Activated T-helper 1 cell treated with anti-CD3 and anti-CD28 coated beads, Interleukin-2, amount 50 U/mL, for 16 hours (primary cell): Measurements from ENCODE around the gene MAFF.

Source experiments
- DNase-seq, 2 donors: peaks; one replicate each; pipeline ENCODE4 v3.0.0-alpha.2; 2020; ENCODE audit warnings: low read depth in 1 of 2, low spot score in 1 of 2

The MAFF gene

GRCh38 chr22:38246046-38246658 is 44.4 kb downstream of the MAFF start:
- no peak for DNase-seq

- no peak for DNase-seq
These were observed 44.9 kb downstream of the MAFF start for GRCh38 chr22:38246692-38247091.

- DNase-seq, result no peak
These were observed 45.9 kb downstream of the MAFF start for GRCh38 chr22:38247713-38248112.

- no peak for DNase-seq
These were observed 46.5 kb downstream of the MAFF start for GRCh38 chr22:38248280-38248679.

GRCh38 chr22:38249301-38249700 is 47.5 kb downstream of the MAFF start:
- no peak for DNase-seq

GRCh38 chr22:38249803-38250642 is 48.2 kb downstream of the MAFF start:
- DNase-seq, result no peak

- DNase-seq, result no peak
These were observed 49.0 kb downstream of the MAFF start for GRCh38 chr22:38250643-38251340.

- no peak for DNase-seq
These were observed 49.5 kb downstream of the MAFF start for GRCh38 chr22:38251341-38251692.

GRCh38 chr22:38255697-38256096 is 53.9 kb downstream of the MAFF start:
- DNase-seq, result no peak

GRCh38 chr22:38257181-38257580 is 55.4 kb downstream of the MAFF start:
- DNase-seq, result no peak

- DNase-seq, result no peak
These were observed 56.0 kb downstream of the MAFF start for GRCh38 chr22:38257650-38258250.

GRCh38 chr22:38258895-38259294 is 57.1 kb downstream of the MAFF start:
- no peak for DNase-seq

- DNase-seq, result no peak
These were observed 57.6 kb downstream of the MAFF start for GRCh38 chr22:38259370-38259769.

GRCh38 chr22:38260761-38261681 is 59.2 kb downstream of the MAFF start:
- DNase-seq, result no peak

GRCh38 chr22:38262051-38262795 is 60.4 kb downstream of the MAFF start:
- no peak for DNase-seq

- DNase-seq, result no peak
These were observed 62.6 kb downstream of the MAFF start for GRCh38 chr22:38264322-38264843.
